Choroid plexus epithelial cell (primary cell): Measurements from ENCODE around the gene TTC13.

Experiments used
- DNase-seq: peaks from one replicate; pipeline ENCODE4 v3.0.0-alpha.2; 2010; ENCODE audit warnings: low read depth
- H3K4me3 ChIP-seq: 2 replicates; pipeline ENCODE4 v1.5.1; 2011; ENCODE audit warnings: low read depth, mild to moderate bottlenecking, control low read depth, low read length, moderate library complexity
- TF ChIP-seq, protein P1 (sequence below): conservative IDR thresholded peaks from 2 replicates; pipeline ENCODE4 v1.5.1; 2011; ENCODE audit warnings: low read depth, mild to moderate bottlenecking, control low read depth, inconsistent platforms, low read length, moderate library complexity

Gene TTC13

DNA sequence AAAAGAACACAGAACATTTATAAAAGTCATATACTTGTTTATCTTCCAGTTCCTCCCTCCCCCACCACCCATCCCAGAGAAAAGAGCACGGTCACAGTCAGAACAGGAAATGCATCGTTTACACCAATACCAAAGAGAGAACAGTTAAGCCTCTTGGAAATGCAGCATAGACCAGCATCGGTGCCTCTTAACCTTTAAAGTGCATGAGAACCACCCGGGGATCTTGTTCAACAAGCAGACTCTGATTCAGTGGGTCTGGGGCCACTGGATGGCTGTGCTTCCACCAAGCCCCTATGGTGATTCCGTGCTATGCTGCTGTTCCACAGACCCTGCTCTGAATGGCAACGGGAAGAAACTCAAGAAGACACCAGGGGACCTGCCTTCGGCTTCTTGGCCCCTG is 42.2 kb upstream of the TTC13 start:
- DNase-seq, result peak; percentile 38
- TF ChIP-seq, protein P1, sequence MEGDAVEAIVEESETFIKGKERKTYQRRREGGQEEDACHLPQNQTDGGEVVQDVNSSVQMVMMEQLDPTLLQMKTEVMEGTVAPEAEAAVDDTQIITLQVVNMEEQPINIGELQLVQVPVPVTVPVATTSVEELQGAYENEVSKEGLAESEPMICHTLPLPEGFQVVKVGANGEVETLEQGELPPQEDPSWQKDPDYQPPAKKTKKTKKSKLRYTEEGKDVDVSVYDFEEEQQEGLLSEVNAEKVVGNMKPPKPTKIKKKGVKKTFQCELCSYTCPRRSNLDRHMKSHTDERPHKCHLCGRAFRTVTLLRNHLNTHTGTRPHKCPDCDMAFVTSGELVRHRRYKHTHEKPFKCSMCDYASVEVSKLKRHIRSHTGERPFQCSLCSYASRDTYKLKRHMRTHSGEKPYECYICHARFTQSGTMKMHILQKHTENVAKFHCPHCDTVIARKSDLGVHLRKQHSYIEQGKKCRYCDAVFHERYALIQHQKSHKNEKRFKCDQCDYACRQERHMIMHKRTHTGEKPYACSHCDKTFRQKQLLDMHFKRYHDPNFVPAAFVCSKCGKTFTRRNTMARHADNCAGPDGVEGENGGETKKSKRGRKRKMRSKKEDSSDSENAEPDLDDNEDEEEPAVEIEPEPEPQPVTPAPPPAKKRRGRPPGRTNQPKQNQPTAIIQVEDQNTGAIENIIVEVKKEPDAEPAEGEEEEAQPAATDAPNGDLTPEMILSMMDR, result no peak
- H3K4me3 ChIP-seq, result no peak overlapping the region

DNA sequence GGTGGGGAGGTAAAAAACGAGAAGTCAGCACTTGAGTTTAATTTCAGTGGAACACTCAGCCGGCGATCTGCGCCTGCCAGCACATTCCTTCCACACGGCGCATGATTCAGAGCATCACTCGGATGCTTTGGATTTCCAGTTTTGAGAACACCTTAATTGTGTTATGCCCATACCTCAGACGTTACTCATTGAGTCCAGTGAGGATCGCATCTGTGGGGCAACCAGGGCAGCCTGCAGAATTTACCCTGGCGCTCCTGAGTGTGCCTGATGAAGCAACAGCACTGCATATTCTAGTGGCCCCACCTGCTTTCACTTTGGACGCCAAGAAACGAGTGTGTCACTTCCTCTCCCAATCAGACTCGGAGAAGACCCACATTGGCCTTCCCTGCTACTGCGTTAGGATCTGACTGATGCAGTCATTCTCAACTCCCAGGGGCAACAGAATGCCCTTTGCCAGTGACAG is 41.5 kb upstream of the TTC13 start:
- no peak overlapping the region for H3K4me3 ChIP-seq
- peak; percentile 45 for DNase-seq
- TF ChIP-seq, protein P1, result peak; percentile 34

DNA sequence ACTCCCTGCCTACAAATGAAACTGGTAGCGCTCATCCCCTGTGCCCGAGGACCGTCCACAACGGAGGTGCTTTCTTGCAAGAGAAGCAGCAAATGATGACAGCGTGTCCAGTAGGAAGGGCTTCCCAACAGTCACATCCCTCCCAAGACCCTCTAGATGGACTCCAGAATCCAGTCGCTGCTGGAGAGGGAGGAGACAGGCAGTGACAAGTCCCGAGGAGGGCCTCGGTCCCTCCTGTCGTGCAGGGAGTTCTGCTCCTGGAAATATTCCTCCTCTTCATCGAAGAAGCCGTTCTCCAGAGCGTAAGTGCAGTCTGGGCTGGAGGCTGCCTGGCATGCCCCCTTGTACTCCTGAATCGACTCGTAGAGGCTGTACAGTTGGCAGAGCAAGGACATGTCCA is 41.0 kb upstream of the TTC13 start:
- DNase-seq, result no peak
- TF ChIP-seq, protein P1, result no peak
- no peak overlapping the region for H3K4me3 ChIP-seq

DNA sequence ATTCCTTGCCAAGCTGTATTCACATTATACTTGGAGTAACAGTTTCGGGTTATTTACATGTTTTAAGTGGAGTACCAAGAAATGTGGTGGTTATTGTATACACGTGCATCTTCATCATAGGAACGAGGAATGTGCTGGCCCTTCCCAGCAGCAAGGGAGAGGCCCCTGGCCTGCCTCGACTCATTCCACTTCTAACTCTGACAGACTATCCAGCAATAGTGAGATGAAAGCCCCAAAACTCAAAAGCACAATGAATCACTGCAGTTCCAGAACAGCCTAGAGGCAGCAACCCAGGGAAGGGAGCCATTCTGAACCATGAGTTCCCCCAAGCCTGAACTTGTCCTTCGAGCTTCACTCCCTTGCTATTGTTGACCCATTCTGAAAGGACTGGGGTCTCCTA is 38.3 kb upstream of the TTC13 start:
- DNase-seq, result no peak
- TF ChIP-seq, protein P1, result no peak
- no peak overlapping the region for H3K4me3 ChIP-seq

DNA sequence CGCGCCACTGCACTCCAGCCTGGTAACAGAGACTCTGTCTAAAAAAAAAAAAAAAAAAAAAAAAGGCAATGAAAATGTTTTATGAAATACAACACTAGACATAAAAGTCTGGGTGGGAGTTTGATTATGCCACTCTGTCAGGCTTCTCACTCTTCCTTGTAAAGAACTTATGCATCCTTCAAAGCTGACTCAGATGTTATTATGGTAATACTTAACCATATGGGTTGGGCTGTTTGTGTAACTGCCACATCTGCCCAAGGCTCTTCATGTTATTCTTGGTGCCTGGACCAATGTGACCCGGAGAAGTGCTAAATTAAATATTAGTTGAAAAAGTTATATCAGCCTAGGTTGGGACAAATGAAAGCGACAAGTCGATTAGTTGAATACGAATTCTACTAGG is 37.6 kb upstream of the TTC13 start:
- no peak for DNase-seq
- TF ChIP-seq, protein P1, result no peak
- no peak overlapping the region for H3K4me3 ChIP-seq

DNA sequence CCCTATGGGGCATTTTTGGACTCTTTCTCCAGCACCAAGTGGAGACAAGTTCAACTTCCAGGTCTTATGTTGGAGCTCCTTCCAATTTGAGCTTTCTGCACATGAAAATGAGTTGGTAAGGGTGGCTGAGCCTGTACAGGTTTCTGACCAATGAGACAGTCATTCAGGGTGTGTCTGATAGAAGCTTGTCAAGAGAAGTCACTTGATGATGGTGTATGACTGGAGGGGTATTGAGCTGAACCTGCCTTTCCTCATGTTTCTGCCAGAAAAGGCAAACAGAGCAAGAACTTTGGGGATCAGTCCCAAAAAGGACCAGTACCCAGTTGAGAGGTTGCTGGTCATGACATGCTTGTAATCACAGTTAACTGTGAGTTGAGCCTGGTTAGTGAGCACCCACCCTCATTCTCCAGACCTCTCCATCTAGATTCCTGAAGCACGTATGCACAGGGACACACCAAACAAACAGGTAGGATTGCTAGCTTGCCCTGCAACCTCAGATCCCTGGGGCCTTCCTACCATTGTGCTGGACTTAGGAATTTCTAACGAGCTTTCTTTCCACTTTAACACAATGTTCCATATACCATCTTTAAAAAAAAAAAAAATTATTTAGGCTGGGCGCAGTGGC is 34.8 kb upstream of the TTC13 start:
- TF ChIP-seq, protein P1, result no peak
- no peak overlapping the region for H3K4me3 ChIP-seq
- DNase-seq, result no peak

DNA sequence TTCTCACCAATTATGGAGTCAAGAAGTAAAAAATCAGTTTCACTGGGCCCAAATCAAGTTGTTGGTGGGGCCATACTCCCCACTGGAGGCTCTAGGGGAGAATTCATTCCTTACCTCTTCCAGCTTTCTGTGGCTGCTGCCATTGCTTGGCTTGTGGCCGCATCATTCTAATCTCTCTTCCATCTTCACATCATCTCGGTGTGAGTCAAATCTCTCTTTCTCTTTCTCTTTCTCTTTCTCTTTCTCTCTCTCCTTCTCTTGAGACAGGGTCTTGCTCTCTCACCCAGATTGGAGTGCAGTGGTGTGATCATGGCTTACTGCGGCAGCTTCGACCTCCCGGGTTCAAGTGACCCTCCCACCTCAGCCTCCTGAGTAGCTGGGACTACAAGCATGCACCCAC is 33.3 kb upstream of the TTC13 start:
- TF ChIP-seq, protein P1, result no peak
- no peak overlapping the region for H3K4me3 ChIP-seq
- DNase-seq, result no peak
